Measurements from ENCODE around the gene EVA1A. TPM values are rescaled to one million over a fixed set of nuclear protein-coding genes. Genes with fewer than 3 reads are reported as not detected.

The EVA1A gene
- total and polyA plus RNA-seq, 2 experiments from 2014 or later: 4.6 to 7.9 TPM

DNA sequence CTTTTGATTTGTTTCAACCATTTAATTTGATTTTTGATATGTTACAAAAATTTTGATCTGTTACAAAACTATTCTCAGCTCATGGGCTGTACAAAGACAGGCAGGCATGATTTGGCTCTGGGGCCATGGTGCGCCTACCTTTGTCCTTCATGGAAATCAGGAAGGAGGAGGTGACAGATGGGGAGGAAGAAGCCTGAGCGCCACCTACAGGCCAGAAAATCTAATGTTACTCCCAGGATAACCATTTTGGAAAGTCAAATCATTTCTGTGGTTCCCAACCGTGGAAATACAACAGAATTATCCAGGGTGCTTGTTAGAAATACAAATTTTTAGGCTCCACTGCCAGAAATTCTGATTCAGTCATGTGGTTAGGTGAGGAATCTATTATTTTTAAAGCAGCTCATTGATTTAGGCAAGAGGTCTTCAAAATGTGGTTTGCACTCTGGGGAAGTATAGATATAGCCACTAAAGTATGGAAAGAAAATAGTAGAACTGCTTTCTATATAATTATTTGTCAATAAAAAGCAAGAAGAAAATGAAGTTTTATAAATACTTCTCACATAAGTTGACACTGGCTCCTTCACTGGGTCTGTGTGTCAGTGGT lies 93.9 kb downstream of the EVA1A start:
- no peaks in the 10 kb centered on the region for H3K9me3 Mint-ChIP-seq
- H3K9me2 ChIP-seq (ENCODE audit: insufficient read depth): no peaks in the 10 kb centered on the region
- DNase-seq (ENCODE audit: low spot score) (peak; percentile 86), ATAC-seq (peak; percentile 85)
- TF ChIP-seq, protein P1, sequence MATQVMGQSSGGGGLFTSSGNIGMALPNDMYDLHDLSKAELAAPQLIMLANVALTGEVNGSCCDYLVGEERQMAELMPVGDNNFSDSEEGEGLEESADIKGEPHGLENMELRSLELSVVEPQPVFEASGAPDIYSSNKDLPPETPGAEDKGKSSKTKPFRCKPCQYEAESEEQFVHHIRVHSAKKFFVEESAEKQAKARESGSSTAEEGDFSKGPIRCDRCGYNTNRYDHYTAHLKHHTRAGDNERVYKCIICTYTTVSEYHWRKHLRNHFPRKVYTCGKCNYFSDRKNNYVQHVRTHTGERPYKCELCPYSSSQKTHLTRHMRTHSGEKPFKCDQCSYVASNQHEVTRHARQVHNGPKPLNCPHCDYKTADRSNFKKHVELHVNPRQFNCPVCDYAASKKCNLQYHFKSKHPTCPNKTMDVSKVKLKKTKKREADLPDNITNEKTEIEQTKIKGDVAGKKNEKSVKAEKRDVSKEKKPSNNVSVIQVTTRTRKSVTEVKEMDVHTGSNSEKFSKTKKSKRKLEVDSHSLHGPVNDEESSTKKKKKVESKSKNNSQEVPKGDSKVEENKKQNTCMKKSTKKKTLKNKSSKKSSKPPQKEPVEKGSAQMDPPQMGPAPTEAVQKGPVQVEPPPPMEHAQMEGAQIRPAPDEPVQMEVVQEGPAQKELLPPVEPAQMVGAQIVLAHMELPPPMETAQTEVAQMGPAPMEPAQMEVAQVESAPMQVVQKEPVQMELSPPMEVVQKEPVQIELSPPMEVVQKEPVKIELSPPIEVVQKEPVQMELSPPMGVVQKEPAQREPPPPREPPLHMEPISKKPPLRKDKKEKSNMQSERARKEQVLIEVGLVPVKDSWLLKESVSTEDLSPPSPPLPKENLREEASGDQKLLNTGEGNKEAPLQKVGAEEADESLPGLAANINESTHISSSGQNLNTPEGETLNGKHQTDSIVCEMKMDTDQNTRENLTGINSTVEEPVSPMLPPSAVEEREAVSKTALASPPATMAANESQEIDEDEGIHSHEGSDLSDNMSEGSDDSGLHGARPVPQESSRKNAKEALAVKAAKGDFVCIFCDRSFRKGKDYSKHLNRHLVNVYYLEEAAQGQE (IDR thresholded peaks at IDR 0.05; ENCODE audit: unreplicated experiment): no peak
- TF ChIP-seq, protein P2, sequence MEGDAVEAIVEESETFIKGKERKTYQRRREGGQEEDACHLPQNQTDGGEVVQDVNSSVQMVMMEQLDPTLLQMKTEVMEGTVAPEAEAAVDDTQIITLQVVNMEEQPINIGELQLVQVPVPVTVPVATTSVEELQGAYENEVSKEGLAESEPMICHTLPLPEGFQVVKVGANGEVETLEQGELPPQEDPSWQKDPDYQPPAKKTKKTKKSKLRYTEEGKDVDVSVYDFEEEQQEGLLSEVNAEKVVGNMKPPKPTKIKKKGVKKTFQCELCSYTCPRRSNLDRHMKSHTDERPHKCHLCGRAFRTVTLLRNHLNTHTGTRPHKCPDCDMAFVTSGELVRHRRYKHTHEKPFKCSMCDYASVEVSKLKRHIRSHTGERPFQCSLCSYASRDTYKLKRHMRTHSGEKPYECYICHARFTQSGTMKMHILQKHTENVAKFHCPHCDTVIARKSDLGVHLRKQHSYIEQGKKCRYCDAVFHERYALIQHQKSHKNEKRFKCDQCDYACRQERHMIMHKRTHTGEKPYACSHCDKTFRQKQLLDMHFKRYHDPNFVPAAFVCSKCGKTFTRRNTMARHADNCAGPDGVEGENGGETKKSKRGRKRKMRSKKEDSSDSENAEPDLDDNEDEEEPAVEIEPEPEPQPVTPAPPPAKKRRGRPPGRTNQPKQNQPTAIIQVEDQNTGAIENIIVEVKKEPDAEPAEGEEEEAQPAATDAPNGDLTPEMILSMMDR (conservative IDR thresholded peaks at IDR 0.05; ENCODE audit: low read depth in 2 of 2): peak; percentile 85 to 86
- TF ChIP-seq EZH2 (IDR thresholded peaks at IDR 0.05; ENCODE audit: low read depth, unreplicated experiment) (no peak), ZNF114 (CRISPR knock-in tag; IDR thresholded peaks at IDR 0.05) (no peak), CREB1 (CRISPR knock-in tag; IDR thresholded peaks at IDR 0.05; ENCODE audit: low read depth) (no peak), STAT1 (IDR thresholded peaks at IDR 0.05; ENCODE audit: unreplicated experiment) (no peak), POLR2AphosphoS5 (IDR thresholded peaks at IDR 0.05; ENCODE audit: low read depth) (no peak), JUNB (IDR thresholded peaks at IDR 0.05; ENCODE audit: unreplicated experiment) (no peak), ZNF331 (CRISPR knock-in tag; IDR thresholded peaks at IDR 0.05; ENCODE audit: low read depth) (no peak; the same call in 1 of the 2 replicates), NANOG (IDR thresholded peaks at IDR 0.05; ENCODE audit: borderline replicate concordance) (no peak), EZH2phosphoT487 (IDR thresholded peaks at IDR 0.05; ENCODE audit: unreplicated experiment) (no peak)
- TF ChIP-seq, protein P3, sequence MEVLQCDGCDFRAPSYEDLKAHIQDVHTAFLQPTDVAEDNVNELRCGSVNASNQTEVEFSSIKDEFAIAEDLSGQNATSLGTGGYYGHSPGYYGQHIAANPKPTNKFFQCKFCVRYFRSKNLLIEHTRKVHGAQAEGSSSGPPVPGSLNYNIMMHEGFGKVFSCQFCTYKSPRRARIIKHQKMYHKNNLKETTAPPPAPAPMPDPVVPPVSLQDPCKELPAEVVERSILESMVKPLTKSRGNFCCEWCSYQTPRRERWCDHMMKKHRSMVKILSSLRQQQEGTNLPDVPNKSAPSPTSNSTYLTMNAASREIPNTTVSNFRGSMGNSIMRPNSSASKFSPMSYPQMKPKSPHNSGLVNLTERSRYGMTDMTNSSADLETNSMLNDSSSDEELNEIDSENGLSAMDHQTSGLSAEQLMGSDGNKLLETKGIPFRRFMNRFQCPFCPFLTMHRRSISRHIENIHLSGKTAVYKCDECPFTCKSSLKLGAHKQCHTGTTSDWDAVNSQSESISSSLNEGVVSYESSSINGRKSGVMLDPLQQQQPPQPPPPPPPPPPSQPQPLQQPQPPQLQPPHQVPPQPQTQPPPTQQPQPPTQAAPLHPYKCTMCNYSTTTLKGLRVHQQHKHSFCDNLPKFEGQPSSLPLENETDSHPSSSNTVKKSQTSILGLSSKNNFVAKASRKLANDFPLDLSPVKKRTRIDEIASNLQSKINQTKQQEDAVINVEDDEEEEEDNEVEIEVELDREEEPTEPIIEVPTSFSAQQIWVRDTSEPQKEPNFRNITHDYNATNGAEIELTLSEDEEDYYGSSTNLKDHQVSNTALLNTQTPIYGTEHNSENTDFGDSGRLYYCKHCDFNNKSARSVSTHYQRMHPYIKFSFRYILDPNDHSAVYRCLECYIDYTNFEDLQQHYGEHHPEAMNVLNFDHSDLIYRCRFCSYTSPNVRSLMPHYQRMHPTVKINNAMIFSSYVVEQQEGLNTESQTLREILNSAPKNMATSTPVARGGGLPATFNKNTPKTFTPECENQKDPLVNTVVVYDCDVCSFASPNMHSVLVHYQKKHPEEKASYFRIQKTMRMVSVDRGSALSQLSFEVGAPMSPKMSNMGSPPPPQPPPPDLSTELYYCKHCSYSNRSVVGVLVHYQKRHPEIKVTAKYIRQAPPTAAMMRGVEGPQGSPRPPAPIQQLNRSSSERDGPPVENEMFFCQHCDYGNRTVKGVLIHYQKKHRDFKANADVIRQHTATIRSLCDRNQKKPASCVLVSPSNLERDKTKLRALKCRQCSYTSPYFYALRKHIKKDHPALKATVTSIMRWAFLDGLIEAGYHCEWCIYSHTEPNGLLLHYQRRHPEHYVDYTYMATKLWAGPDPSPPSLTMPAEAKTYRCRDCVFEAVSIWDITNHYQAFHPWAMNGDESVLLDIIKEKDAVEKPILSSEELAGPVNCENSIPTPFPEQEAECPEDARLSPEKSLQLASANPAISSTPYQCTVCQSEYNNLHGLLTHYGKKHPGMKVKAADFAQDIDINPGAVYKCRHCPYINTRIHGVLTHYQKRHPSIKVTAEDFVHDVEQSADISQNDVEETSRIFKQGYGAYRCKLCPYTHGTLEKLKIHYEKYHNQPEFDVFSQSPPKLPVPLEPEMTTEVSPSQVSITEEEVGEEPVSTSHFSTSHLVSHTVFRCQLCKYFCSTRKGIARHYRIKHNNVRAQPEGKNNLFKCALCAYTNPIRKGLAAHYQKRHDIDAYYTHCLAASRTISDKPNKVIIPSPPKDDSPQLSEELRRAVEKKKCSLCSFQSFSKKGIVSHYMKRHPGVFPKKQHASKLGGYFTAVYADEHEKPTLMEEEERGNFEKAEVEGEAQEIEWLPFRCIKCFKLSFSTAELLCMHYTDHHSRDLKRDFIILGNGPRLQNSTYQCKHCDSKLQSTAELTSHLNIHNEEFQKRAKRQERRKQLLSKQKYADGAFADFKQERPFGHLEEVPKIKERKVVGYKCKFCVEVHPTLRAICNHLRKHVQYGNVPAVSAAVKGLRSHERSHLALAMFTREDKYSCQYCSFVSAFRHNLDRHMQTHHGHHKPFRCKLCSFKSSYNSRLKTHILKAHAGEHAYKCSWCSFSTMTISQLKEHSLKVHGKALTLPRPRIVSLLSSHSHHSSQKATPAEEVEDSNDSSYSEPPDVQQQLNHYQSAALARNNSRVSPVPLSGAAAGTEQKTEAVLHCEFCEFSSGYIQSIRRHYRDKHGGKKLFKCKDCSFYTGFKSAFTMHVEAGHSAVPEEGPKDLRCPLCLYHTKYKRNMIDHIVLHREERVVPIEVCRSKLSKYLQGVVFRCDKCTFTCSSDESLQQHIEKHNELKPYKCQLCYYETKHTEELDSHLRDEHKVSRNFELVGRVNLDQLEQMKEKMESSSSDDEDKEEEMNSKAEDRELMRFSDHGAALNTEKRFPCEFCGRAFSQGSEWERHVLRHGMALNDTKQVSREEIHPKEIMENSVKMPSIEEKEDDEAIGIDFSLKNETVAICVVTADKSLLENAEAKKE (CRISPR knock-in tag; IDR thresholded peaks at IDR 0.05): peak; percentile 57; the same call in 1 of the 2 replicates
- TF ChIP-seq, protein P4, sequence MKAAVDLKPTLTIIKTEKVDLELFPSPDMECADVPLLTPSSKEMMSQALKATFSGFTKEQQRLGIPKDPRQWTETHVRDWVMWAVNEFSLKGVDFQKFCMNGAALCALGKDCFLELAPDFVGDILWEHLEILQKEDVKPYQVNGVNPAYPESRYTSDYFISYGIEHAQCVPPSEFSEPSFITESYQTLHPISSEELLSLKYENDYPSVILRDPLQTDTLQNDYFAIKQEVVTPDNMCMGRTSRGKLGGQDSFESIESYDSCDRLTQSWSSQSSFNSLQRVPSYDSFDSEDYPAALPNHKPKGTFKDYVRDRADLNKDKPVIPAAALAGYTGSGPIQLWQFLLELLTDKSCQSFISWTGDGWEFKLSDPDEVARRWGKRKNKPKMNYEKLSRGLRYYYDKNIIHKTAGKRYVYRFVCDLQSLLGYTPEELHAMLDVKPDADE (IDR thresholded peaks at IDR 0.05): no peak
- H3K27me3 ChIP-seq (ENCODE audit: insufficient read depth): no peaks in the 10 kb centered on the region
- no peaks in the 10 kb centered on the region for H3K36me3 Mint-ChIP-seq (ENCODE audit: low read depth)
- no peak overlapping the region for H2AFZ ChIP-seq
- no peak overlapping the region for H3K27ac Mint-ChIP-seq
- H3K79me2 ChIP-seq (replicated peaks; ENCODE audit: insufficient read depth): no peaks in the 10 kb centered on the region
- H3K4me1 Mint-ChIP-seq: peaks cover 14% of the 10 kb centered on the region
- no peak overlapping the region for H3K4me3 Mint-ChIP-seq
- no peaks in the 10 kb centered on the region for H3F3A ChIP-seq (replicated peaks; ENCODE audit: low read depth)
- H3K36me3 ChIP-seq (ENCODE audit: insufficient read depth): no peaks in the 10 kb centered on the region
- H3K27me3 Mint-ChIP-seq (ENCODE audit: insufficient read depth, low read depth, poor library complexity): no peaks in the 10 kb centered on the region
- peaks cover 4% of the 10 kb centered on the region; the same call in 1 of the 2 replicates for H3K4me1 ChIP-seq (ENCODE audit: insufficient read depth)
- H3K27ac ChIP-seq (ENCODE audit: low read depth): no peak overlapping the region
- no peak overlapping the region for H3K4me3 ChIP-seq
- no peaks in the 10 kb centered on the region for H4K20me1 ChIP-seq (replicated peaks; ENCODE audit: insufficient read depth)
- no peak overlapping the region for H3K4me2 ChIP-seq
